GM20000 (cell line): Measurements from ENCODE around the gene MKI67.

Experiments
- DNase-seq: peaks from one replicate; pipeline ENCODE4 v3.0.0; 2012; ENCODE audit warnings: low spot score
- TF ChIP-seq, protein P1 (sequence below): IDR thresholded peaks from 2 replicates; pipeline ENCODE4 v1.5.1; 2012; ENCODE audit warnings: mild to moderate bottlenecking, control low read depth; ENCODE audit errors: extremely low read depth, missing control alignments

The MKI67 gene

DNA sequence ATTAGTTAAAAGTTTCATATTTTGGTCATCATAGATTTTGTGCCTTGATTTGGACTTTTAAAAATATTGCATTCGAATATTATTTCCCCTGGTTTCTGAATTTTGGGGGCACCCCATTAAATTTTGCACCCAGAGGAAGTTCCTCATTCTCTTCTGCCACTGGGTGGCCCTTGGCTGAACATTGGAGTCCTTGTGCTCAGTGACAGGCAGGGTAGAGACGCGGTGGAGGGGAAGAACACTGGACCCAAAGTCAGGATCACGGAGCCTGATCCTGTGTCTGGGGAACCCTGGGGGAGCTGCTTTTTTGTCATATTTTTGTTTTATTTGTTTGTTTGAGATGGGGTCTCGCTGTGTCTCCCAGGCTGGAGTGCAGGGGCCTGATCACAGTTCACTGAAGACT lies 74.7 kb downstream of the MKI67 start:
- TF ChIP-seq, protein P1, sequence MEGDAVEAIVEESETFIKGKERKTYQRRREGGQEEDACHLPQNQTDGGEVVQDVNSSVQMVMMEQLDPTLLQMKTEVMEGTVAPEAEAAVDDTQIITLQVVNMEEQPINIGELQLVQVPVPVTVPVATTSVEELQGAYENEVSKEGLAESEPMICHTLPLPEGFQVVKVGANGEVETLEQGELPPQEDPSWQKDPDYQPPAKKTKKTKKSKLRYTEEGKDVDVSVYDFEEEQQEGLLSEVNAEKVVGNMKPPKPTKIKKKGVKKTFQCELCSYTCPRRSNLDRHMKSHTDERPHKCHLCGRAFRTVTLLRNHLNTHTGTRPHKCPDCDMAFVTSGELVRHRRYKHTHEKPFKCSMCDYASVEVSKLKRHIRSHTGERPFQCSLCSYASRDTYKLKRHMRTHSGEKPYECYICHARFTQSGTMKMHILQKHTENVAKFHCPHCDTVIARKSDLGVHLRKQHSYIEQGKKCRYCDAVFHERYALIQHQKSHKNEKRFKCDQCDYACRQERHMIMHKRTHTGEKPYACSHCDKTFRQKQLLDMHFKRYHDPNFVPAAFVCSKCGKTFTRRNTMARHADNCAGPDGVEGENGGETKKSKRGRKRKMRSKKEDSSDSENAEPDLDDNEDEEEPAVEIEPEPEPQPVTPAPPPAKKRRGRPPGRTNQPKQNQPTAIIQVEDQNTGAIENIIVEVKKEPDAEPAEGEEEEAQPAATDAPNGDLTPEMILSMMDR, result no peak
- DNase-seq, result no peak

DNA sequence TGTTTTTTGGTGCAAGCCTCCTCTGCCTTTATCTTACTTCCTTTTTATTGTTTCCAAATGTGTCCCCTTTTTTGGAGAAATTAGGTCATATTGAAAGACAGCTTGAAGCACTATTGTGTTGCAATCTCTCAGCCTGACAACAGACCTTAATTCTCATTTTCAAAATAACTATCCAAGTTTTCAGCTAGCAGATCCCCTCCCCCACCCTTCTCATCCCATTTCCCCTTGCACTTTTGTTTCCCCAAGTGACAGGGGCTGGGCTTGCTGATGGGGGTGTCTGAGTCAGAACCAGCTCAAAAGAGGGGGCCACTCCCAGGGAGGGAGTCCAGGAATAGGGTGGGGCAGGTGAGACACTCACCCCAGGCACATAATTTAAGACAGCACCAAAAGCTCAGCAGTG lies 75.3 kb downstream of the MKI67 start:
- TF ChIP-seq, protein P1, result no peak
- no peak for DNase-seq

DNA sequence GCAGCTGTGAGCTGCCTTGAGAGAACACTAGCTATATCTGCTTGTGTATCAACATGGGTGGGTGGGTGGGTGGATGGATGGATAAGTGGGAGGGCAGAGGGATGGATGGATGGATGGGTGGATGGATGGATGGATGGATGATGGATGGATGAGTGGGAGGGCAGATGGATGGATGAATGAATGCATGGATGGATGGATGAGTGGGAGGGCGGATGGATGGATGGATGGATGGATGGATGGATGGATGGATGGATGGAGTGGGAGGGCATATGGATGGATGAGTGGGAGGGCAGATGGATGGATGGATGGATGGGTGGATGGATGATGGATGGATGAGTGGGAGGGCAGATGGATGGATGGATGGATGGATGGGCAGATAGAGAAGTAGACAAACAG lies 76.1 kb downstream of the MKI67 start:
- TF ChIP-seq, protein P1, result no peak
- no peak for DNase-seq

DNA sequence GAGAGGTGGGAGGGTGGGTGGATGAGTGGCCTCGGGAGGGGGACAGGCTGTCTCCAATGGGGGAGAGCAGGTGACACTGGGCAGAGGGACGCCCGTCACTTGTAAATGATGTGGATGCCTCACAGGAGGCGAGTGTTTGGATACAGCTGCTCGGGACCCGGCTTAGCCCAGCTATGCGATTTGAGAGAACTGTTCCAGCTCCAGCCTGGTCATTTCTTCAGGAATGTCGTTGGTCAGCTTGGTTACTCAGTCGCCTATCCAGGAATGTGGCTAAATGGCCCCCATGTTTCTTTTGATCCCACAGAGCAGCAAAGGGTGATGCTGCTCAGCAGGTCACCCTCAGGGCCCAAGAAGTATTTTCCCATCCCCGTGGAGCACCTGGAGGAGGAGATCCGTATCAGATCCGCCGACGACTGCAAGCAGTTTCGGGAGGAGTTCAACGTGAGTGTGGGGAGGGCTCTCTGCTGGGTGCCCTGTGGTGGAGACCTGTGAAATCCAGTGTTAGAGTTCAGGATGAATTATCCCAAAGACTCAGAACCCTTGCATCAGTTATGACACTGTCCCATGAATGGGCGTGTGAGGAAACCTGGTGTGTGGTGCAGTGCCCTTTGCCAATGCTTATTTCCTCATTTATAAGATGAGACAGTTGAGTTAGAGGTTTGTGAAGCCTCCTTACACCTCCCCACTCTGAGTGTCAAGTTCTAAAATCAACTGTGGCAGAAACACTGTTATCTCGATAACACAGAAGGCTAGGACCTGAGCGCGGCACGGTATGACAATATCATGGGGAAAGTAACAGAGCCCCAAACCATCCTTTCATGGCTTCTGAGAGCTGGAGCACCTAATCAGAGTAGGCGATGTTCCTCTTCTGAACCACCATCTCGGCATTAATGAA lies 76.8 kb downstream of the MKI67 start:
- TF ChIP-seq, protein P1, result no peak
- no peak for DNase-seq

DNA sequence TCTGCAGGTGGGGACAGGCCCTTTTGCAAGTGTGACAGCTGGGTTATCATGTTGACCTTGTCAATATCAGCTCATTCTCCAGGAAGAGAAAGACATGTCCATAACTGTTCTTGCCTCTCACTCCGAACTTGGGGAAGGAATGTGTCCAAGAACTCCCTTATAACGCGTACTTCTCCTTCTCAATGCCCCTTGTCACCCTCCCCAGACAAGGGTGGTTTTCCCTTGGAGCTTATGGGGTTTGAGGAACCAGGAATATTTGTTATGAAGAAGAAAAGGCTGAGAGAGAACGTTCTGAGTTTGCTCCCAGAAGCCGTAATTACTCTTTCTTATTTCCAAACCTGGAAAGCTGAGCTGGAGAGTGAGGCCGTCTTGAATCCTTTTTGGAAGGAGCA lies 77.4 kb downstream of the MKI67 start:
- TF ChIP-seq, protein P1, result no peak
- no peak for DNase-seq

DNA sequence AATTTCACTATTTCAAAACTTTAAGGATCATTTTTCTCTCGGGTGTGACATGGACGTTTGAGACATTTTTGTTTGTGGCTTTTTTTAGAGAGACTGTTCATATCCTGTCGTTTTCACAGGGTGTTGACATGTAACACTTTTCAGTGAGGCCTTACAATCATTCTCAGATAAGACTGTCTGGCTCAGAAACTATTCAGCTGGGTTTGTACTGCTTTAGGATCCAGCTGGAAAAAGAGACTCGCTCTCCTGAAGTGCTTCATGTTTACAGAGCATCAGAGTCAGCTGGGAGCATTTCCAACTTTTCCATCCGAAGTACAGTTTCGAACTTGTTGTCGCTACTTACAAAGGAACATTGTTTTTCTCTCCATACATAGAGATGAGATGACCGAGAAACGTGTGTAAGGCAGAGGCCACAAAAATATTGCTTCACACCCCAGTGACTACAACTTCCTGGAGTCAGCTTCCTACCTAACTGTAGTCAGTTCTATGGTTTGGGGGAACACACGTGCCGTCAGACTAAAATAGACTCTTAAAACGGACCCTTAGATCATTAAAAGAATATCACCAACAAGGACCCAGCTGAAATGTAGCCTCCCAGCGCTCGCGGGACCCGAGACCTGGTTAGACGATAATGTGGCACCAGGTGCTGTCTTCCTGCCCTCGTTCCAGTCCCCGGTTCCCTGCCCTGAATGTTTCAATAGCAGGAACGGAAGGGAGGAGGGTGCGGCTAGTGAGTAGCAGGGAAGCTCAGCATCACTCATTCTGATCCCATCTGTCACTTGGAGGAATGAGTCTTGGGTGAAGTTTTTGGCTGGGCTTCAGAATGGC lies 78.0 kb downstream of the MKI67 start:
- TF ChIP-seq, protein P1, result no peak
- DNase-seq, result no peak

DNA sequence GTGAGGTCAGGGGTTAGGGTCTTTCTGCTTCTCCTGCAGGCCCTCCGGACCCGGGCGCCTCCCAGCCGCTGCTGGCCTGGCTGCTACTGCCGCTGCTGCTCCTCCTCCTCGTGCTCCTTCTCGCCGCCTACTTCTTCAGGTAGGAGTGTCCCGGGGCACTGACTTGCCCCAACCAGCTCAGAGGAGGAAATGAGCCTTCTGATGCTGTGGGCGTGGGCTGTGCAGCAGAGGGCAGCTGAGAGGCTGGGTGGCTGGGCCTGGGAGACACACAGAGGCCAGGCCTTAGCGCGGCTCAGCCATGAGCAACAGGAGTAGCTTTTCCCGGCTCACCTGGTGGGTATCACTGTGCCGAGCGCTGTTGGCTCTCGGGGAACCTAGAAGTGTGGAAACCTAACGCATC lies 78.9 kb downstream of the MKI67 start:
- TF ChIP-seq, protein P1, result no peak
- DNase-seq, result peak; percentile 87
